H1 (cell line): ENCODE data around the gene BDKRB1. TPM values are rescaled to one million over a fixed set of nuclear protein-coding genes. Genes with fewer than 3 reads are reported as not detected.

Experiments used
- ATF3 ChIP-seq: IDR thresholded peaks from 2 replicates; pipeline ENCODE4 v1.6.1; 2011; ENCODE audit warnings: low read depth, mild to moderate bottlenecking, low read length; ENCODE audit not compliant: insufficient read depth
- CHD7 ChIP-seq: fragments of 300-600 bp; sonication (generic); IDR thresholded peaks from 2 replicates; pipeline ENCODE4 v1.7.1; 2012; ENCODE audit warnings: low read length, moderate library complexity, mild to moderate bottlenecking, inconsistent platforms; ENCODE audit not compliant: insufficient replicate concordance
- EP300 ChIP-seq, 2 experiments: IDR thresholded peaks; 1 replicate in 1 of 2; 2 replicates in 1 of 2; pipeline ENCODE4 v1.6.1; 2011 to 2012; ENCODE audit warnings: low read depth in 2 of 2, low read length in 2 of 2, mild to moderate bottlenecking in 2 of 2, borderline replicate concordance in 1 of 2, inconsistent platforms in 1 of 2, moderate library complexity in 1 of 2
- TCF12 ChIP-seq: IDR thresholded peaks from 2 replicates; pipeline ENCODE4 v1.6.1; 2011; ENCODE audit warnings: low read depth, mild to moderate bottlenecking, low read length
- polyA plus RNA-seq, 7 experiments: library from polyadenylated mRNA; depleted of rRNA in 3 of 7; stranded (reverse) in 5 of 7; unstranded in 2 of 7; fragments of >200 nt in 5 of 7; fragments of 200-250 nt in 2 of 7; gene quantifications; 1 replicate in 5 of 7; 2 replicates in 1 of 7; 4 replicates in 1 of 7; pipeline versions ENCODE4 v1.2.1 to v1.2.3, GENCODE V29; 2011 to 2013; ENCODE audit warnings: missing spikeins in 2 of 7, mixed read lengths in 2 of 7
- total RNA-seq: library from RNA; stranded (reverse); fragmentation: NEBNext Ultra II Directional; extraction: Animal tissue kit (Norgen Biotek cat#: 25700); gene quantifications from 2 replicates; pipeline ENCODE4 v1.2.1, GENCODE V29; 2021

BDKRB1 gene
- total and polyA plus RNA-seq, 2 of the 8 experiments (the other 6 are each of a cell fraction or from before 2014, with no cell fraction given), result 0.27 TPM; not detected in 1

GRCh38 chr14:96267336-96267735 is 11.3 kb downstream of the BDKRB1 start (continued):
- TF ChIP-seq CHD7 (no peak), TCF12 (no peak), ATF3 (no peak), EP300 (IDR thresholded peaks at IDR 0.05; ENCODE audit: borderline replicate concordance in 1 of 2, low read depth in 2 of 2, low read length in 2 of 2) (no peak)
